NCI-H1105 treated with DMSO at 0.1 percent for 48 hours (cell line): ENCODE results near the gene KAT14.
"Not testable (repeated sequence)": the region's sequence is repeated elsewhere in the genome, so short reads cannot be mapped to it uniquely, and the experiment has no call there.

ENCODE experiments used
- DNase-seq: peaks from one replicate; lab custom pipeline; 2025; lab: John Stamatoyannopoulos, UW

Gene KAT14

DNA sequence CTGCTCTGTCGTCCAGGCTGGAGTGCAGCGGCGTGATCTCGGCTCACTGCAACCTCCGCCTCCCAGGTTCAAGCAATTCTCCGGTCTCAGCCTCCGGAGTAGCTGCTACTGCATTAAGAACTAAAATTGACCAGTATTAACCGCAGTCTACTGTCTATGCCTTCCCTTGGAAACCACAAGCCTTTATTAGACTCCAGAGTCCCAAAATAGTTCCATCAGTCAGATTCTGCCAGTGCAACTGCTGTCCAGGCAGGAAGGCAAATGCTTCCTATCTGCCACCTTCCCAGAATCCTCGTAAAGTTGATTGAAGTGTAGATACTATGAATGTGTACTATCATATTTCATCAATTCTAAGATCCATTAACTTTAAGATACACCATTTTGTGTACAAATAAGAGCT lies 16.7 kb downstream of the KAT14 start:
- DNase-seq = no peak

DNA sequence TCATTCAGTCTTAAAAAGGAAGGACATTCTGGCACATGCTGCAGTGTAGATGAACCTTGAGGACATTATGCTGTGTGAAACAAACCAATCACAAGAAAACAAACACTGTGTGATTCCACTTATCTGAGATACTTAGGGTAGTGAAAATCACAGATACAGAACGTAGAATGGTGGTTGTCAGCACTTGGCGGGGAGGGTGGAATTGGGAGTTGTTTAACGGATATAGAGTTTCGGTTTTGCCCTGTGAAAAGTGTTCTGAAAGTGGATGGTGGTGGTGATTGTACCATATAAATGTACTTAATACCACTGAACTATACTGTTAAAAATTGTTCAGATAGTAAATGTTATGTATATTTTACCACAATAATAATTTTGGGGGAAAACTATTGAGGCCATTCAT lies 18.4 kb downstream of the KAT14 start:
- no peak for DNase-seq

DNA sequence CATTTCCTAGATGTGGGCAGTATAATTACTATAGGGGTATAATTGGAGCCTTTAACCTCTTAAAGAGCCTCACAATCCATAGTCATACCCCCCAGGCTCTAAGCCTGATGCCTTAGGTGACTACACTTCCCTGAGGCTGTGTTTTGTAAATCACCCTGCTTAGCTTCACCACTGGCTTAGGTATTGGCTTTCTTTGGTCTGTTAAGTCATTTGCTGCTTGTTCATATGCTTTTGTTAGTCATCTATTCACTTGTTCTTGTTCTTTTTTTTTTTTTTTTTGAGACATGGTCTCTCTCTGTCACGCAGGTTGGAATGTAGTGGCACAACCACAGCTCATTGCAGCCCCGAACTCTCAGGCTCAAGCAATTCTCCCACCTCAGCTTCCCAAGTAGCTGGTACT lies 26.7 kb downstream of the KAT14 start:
- DNase-seq = no peak

DNA sequence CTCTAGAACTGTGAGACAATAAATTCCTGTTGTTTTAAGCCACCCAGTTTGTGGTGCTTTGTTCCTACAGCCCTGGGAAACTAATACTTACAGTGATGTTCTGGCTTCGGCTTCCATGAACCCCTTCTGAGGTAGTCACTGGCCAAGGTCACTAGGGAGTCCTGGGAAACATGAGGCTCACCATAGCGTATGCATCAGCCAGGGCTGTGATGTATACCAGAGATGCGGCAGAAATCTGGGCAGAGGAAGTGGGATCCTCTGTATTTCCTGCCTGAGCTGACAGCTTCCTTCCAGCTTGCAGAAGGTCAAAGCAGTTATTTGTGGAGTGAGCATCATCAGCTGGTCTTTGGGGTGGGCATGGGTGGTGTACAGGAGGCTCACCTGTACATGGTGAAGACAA lies 27.9 kb downstream of the KAT14 start:
- DNase-seq = no peak

DNA sequence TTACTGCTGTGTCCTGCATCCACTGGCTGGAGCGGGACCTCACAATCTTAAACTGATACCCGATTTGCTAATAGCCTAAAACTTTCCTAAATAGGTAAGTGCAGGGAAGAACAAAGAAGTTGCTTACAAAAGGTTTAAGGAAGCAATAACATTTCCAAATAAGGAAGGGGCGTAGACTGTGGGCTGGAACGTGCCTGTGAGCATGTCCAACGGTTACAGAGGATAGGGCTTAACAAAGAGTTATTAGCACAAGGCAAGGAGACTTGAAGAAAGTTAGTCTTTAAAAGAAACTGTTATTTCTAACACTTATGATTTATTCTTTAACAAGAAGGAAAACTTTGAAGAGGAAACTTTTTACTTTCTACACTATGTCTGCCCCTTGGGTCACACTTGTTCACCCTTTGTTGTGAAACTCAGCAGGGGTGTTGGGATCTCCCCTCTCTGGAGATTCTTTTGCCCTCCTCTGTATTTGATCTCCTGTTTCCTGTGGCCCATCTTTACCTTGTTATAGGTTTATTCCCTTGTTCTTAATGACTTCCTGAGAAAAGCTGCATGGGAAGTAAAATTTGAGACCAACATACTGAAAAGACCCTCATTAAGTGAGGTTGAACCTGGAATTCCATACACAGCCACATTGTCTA lies 28.7 kb downstream of the KAT14 start:
- no peak for DNase-seq

DNA sequence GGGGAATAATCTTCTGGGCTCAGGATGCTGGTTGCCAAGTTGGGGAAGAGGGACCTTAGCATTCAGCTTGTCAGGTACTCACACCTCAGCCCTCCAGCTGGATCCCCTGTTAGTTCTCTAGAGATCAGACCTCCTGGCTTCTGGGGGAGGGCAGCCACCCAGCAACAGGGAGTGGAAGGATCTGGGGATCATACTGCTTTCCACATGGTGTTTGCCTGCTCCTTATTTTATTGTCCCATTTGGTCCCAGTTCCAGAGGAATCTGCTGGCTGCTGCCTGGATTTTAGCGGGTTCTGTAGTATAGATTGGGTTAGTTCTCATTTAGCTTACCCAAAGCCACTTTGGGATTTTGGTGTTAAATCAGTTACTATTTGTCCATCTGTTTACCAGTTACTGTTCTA lies 29.3 kb downstream of the KAT14 start:
- no peak for DNase-seq

DNA sequence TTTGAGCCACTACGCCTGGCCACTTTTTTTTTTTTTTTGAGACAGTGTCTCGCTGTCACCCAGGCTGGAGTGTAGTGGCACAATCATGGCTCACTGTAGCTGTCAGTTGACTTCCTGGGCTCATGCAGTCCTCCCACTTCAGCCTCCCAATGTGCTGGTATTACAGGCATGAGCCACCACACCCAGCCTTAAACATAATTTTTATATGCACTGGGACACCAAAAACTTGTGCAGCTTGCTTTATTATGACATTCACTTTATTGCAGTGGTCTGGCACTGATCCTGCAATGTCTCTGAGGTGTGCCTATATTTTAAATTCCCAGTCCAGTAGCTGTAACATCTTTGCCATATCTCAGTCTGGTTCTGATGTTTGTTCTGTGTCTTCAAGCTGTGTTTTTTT lies 34.7 kb downstream of the KAT14 start:
- no peak for DNase-seq

DNA sequence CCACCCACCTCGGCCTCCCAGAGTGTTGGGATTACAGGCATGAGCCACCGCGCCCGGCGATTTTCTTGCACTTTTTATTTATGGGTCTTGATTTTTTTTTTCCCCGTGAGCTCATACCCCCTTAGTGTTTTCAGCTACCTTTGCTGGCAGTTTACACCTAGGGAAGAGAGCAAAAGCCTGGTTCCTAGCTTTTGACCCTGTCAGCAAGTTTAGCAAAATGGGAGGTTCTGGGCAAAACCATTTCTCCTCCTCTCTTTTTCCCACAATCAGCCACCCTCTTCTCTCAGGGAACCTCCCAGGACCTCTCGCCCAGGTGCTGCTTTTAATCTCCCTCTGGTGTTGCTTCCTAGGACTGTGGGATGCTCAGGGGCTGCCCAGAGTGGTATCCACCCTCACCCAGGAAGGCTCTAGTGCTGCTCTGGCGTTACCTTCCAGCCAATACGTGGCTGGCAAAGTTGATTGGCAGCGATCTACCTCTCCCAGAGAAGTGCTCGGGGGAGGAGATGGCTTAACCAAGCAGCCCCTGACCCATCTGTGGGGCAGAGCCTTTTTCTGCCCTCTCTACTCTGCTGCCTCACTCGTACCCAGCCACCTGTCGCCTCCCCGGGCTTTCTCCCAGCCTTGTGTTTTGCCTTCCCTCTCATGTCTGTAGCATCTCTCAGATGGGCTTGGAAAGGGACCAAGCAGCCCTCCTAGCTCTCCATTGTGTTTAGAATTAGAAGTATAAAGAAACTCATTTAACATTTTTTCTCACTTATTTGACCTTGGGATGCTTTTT lies 37.4 kb downstream of the KAT14 start:
- DNase-seq = no peak

DNA sequence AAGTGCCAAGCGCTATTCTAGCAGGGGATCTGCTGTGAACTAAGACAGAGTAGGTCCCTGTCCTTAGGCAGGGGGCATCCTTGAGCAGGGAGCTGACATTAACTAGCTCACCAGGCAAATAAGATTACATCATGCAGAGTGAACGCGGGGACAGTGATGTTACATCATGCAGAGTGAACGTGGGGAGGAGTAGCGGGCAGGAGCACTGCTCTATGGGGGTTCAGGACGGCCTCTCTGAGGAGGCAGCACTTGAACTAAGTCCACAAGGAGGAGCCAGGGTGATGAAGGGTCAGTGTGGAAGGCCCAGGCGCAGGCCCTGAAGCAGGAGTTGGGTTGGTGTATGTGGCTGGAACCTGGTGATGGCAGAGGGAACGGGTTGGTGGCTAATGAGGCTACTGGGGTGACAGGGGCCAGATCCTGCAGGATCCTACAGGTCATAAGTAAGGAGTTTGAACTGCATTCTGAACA lies 38.7 kb downstream of the KAT14 start:
- no peak for DNase-seq

DNA sequence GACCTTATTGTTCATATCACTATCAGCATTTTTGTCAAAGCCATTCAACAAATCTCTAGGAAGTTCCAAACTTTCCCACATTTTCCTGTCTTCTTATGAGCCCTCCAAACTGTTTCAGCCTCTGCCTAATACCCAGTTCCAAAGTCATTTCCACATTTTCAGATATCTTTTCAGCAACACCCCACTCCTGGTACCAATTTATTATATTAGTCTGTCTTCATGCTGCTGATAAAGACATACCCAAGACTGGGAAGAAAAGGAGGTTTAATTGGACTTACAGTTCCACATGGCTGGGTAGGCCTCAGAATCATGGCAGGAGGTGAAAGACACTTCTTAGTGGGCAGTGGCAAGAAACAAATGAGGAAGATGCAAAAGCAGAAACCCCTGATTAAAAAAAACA lies 42.7 kb downstream of the KAT14 start:
- DNase-seq = not testable (repeated sequence)

DNA sequence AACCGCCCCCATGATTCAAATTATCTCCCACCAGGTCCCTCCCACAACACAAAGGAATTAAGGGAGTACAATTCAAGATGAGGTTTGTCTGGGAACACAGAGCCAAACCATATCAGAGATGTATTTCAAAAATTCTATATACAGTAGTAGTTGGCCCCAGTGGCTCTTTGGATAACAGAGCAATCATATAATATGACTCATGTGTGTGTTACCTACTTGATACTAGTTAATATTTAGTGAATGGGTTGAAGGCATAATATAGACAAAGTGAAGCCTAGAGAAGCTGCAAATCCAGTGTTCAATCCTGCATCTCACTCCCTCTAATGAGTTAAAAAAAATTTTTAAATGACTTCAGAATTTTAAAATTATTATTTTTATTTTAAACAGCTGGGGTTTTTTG lies 43.2 kb downstream of the KAT14 start:
- no peak for DNase-seq

DNA sequence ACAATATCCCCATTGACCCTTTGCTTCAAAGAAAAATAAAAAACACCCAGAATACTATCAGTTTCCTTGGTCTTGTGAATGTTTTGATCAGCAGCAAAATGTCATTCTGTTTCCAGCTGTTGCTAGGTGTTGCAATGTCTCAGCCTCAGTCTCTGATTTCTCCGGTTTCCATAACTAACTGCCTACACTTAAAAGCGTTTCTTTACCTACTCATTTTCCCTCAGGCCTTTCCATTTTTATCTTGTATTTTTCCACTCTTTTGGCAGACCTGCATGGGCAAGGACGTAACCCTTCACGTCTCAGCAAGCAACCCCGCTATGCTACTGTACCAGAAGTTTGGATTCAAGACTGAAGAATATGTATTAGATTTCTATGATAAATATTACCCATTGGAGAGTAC lies 49.4 kb downstream of the KAT14 start:
- DNase-seq = no peak

DNA sequence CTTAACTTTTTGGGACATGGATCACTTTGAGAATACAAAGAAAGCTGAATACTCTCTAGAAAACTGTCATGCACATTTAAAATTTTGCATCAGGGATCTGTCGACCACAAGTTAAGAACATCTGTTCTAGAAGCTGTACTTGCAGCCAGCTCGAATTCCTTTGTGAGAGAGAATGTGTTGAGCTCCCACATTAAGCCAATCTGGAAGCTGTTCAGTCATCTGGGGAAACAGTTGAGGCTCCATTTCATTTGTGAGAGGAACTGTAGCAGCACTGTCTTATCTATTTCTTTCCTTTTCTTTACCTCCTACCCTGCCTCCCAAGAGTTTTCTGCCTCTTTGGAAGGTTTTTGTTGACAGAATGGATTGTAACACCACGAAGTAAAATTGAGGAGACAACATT lies 50.8 kb downstream of the KAT14 start:
- DNase-seq = no peak

DNA sequence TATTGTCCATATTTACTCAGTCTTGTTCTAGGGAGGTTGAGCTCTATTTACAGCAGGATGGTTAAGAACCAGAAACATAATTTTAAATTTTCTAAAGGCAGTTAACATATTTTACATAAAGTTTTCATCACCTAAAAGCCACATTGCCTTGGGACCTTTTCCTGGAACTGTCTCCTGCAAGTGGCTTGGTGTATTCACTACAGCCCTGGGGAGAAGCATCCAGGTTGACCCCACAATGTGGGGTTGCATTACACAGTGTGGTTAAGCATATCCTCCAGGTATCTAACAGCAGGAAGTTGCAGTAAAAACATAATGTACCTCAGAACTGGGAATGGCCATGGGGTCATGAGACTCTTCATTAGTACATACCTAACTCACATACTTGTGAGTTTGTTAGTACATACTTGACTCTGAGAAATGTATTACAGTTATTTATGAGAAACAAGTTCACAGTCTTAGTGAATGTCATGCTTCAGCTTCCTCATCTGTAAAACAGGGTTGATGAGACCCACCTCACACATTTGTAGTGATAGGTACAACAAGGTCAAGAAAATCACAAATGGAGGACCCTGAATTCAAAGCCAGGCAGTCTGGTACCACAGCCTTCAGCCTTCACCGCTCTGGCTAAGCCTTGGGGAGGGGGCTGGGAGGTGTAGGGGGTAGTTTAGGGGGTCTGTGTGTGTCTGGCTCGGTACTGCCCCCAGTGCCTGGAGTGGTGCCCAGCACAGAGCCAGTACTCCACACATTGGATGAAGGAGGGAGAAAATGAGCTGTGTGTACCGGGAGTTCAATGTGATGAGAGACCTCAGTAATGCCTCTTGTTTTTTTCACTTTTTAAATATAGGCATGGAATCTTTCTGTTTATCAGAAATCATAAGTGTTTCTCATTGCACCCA lies 52.9 kb downstream of the KAT14 start:
- no peak for DNase-seq

DNA sequence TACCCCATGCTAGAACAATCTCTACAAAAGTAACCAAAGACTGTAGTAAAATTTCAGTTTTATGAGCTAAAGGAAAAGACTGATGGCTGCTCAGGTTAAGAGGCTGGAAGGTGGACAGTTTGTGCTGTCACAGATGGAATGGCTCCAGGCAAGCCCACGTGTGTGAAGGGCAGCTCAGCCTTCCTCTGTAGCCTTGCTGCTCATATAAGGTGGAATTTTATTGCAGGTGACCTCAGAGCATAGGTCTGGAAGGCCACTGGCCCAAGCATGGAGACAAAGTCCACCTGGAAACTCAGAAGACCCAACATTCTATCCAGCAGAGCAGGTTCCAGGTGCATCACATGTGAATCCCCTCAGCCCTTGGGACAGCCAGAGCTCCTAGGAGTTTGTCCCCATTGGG lies 53.6 kb downstream of the KAT14 start:
- no peak for DNase-seq

DNA sequence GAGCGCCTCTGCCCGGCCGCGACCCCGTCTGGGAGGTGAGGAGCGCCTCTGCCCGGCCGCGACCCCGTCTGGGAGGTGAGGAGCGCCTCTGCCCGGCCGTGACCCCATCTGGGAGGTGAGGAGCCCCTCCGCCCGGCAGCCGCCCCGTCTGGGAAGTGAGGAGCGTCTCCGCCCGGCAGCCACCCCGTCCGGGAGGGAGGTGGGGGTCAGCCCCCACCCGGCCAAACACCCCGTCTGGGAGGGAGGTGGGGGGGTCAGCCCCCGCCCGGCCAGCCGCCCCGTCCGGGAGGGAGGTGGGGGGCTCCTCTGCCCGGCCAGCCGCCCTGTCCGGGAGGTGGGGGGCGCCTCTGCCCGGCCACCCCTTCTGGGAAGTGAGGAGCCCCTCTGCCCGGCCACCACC lies 56.8 kb downstream of the KAT14 start:
- not testable (repeated sequence) for DNase-seq

DNA sequence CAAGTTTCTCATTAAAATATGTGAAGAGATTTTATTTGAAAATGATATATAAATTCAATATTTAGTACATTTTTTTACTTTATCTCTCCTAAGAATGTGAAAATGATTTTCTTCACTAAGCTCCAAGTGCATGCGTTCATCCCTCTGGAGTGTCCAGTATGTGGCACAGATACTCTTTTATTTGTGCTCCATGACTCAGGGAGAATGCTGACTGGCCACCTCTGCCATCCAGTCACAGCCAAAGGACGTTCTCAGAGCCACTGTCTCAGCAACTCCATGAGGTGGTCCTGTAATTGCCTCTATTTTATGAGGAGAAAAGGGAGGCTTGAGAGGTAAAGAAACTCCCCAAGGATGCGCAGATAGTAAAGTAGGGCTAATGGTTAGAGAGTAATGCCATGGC lies 58.3 kb downstream of the KAT14 start:
- no peak for DNase-seq

DNA sequence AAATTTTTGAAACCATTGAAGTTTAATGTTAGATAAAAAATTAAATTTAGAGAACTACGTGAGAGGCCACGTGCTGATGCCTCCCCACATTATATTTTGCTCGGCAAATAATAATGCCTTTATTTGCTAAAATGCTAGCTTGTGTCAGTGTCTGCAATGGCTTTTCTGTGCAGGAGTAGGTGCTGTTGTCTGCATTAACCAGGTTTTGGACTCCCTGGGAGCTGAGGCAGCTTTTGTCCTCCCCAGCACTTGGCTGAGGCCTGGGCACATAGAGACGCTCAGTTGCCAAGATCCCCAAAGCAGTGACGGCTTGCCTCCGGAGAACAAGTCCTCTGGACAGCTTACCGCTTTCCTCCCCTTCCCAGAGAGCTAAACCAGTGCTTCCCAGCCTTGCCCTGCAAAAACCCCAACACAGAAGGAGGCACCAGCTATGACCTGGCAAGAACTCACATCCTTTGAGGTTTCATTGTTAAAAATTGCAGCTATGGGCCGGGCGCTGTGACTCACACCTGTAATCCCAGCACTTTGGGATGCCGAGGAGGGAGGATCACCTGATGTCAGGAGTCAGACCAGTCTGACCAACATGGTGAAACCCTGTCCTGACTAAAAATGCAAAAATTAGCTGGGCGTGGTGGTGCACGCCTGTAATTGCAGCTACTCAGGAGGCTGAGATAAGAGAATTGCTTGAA lies 59.9 kb downstream of the KAT14 start:
- no peak for DNase-seq

DNA sequence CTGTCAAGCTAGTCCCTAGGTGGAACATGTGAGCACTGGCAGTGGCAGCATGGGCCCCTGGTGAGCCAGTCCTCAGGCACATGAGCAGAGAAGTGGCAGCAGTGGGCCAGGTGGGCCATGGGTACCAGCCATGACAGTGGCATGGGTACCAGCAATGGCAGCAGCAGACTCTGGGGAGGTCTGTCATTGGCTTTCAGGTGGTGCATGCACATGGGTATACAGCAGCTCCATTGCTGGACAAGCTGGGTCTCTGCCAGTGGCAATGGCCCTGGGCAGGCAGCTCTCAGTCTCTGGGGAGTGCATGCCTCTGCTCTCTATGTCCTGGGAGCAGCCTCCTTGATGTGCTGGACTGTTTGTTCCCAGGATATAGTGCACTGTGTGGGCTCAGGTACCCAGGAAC lies 65.3 kb downstream of the KAT14 start:
- DNase-seq = no peak

DNA sequence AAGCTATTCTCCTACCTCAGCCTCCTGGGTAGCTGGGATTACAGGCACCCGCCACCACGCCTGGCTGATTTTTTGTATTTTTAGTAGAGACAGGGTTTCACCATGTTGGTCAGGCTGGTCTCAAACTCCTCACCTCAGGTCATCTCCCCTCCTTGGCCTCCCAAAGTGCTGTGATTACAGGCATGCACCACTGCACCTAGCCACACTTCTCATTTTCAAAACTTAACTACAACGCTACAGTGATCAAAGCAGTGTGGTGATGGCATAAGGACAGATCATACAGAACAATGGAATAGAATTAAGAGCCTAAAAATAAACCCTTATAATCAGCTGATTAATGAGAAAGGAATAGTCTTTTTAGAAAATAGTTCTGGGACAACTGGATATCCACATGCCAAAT lies 66.0 kb downstream of the KAT14 start:
- not testable (repeated sequence) for DNase-seq

DNA sequence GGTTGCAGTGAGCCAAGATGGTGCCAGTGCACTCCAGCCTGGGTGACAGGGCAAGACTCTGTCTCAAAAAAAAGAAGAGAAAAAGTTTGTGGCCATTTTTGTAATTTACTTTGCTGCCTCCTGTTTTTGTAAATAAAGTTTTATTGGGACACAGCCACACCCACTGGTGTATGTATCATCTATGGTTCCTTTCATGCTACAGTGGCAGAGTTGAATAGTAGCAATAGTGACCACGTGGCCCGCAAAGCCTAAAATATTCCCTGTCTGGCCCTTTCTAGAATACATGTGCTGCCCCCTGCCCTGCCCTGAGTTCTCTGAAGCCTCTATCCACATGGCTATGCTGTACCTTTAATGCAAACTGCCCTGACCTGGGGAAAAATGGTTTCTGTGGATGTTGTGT lies 75.3 kb downstream of the KAT14 start:
- no peak for DNase-seq

DNA sequence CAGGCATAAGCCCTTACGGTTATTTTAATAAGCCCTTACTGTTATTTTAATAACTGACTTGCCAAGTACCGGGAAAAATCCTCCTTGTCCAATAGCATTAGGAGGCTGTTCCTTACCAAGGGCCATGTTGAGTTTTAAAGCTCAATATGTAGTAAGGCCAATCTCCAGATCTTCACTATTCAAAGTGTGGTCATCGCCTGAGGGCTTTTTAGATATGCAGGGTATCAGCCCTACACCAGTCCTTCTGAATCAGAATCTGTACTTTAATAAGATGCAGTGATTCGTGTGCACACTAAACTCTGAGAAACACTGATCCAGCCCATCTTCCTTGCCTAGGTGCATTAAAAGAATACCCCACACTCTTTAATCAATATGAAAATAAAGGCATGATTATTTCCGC lies 77.9 kb downstream of the KAT14 start:
- no peak for DNase-seq
